Sigmoid colon (tissue), 7 donors: ENCODE data around the gene NOTUM. TPM values are rescaled to one million over a fixed set of nuclear protein-coding genes. Genes with fewer than 3 reads are reported as not detected.

Experiments
- DNase-seq: peaks from one replicate; pipeline ENCODE4 v3.0.0-alpha.2; 2019
- H3K27ac ChIP-seq, 4 donors: fragments of 200-600 bp; sonication (generic); one replicate each; pipeline ENCODE4 v1.5.1; 2016 to 2019; ENCODE audit warnings: mild to moderate bottlenecking in 1 of 4
- H3K27me3 ChIP-seq, 3 donors: fragments of 200-600 bp; sonication (generic); one replicate each; pipeline ENCODE4 v1.5.1; 2019; ENCODE audit warnings: mild to moderate bottlenecking in 1 of 3
- H3K36me3 ChIP-seq, 4 donors: fragments of 200-600 bp; sonication (generic); one replicate each; pipeline ENCODE4 v1.5.1; 2016 to 2019
- H3K4me1 ChIP-seq, 4 donors: fragments of 200-600 bp; sonication (generic); one replicate each; pipeline ENCODE4 v1.5.1; 2017 to 2019
- H3K4me3 ChIP-seq, 4 donors: fragments of 200-600 bp; sonication (generic); one replicate each; pipeline ENCODE4 v1.5.1; 2017 to 2019; ENCODE audit warnings: mild to moderate bottlenecking in 2 of 4, moderate library complexity in 1 of 4
- H3K9me3 ChIP-seq, 4 donors: fragments of 200-600 bp in 3 of 4; sonication (generic) in 3 of 4; one replicate each; pipeline versions ENCODE4 v1.5.1 to v1.6.1; 2013 to 2019
- CTCF ChIP-seq, 4 experiments: fragments of 450-650 bp in 3 of 4; fragments of 200-600 bp in 1 of 4; IDR thresholded peaks; one replicate each; pipeline ENCODE4 v1.5.1; 2016 to 2019; ENCODE audit warnings: antibody characterized with exemption in 4 of 4, mild to moderate bottlenecking in 3 of 4, moderate library complexity in 2 of 4
- EP300 ChIP-seq, 4 donors: sonication (generic); formaldehyde crosslinking; IDR thresholded peaks; one replicate each; pipeline ENCODE4 v1.6.1; 2017; ENCODE audit warnings: antibody characterized with exemption in 4 of 4
- POLR2A ChIP-seq, 2 donors: fragments of 450-650 bp; IDR thresholded peaks; one replicate each; pipeline ENCODE4 v1.6.1; 2016; ENCODE audit warnings: antibody characterized with exemption in 2 of 2, mild to moderate bottlenecking in 2 of 2, moderate library complexity in 2 of 2
- POLR2AphosphoS5 ChIP-seq, 4 donors: sonication (generic); formaldehyde crosslinking; IDR thresholded peaks; one replicate each; pipeline ENCODE4 v1.6.1; 2017; ENCODE audit warnings: antibody characterized with exemption in 4 of 4
- WGBS, 2 donors: extraction: QIAGEN DNeasy Blood & Tissue Kit; methylation state at CpG; one replicate each; pipeline ENCODE4 v1.1.7; 2013; 5-methylcytosine and 5-hydroxymethylcytosine counted together
- intact Hi-C: fragments of 100-400 bp; cut with DNase I; formaldehyde crosslinking; loops from one replicate; pipeline ENCODE4 v1.15.1; 2023
- polyA plus RNA-seq, 3 donors: library from polyadenylated mRNA; stranded (reverse); fragments of 200-250 nt; gene quantifications; one replicate each; pipeline ENCODE4 v1.2.3, GENCODE V29; 2013
- total RNA-seq, 4 donors: library from RNA; depleted of rRNA; stranded (reverse); fragments of >200 nt; gene quantifications; one replicate each; pipeline ENCODE4 v1.1.0, GENCODE V29; 2016
- donor health status: healthy with polysubstance abuse.
- donor health status: Bipolar disorder and iron deficiency.
- donor health status: healthy.

Gene NOTUM
- total and polyA plus RNA-seq, 7 donors = 0.22 TPM; not detected in 6

GRCh38 chr17:81952792-81953228 is 8.2 kb downstream of the NOTUM start:
- no peak overlapping the region for H3K4me3 ChIP-seq
- intact Hi-C loops = no loop called here
- no peaks in the 10 kb centered on the region for H3K9me3 ChIP-seq
- 70 to 78% methylated on average over 16 of the region's 16 CpGs for WGBS, 2 donors
- TF ChIP-seq POLR2AphosphoS5 (IDR thresholded peaks at IDR 0.05) (no peak), EP300 (IDR thresholded peaks at IDR 0.05) (no peak), CTCF (IDR thresholded peaks at IDR 0.05) (no peak), POLR2A (IDR thresholded peaks at IDR 0.05) (no peak)
- no peaks in the 10 kb centered on the region for H3K4me1 ChIP-seq
- H3K27ac ChIP-seq = no peak overlapping the region
- peaks cover 0 to 39% (median 9%) of the 10 kb centered on the region in 3 donors for H3K27me3 ChIP-seq
- H3K36me3 ChIP-seq = no peaks in the 10 kb centered on the region
- no peak for DNase-seq

GRCh38 chr17:81951785-81952684 is 9.0 kb downstream of the NOTUM start:
- intact Hi-C loops = no loop called here
- Histone ChIP-seq H3K9me3 (no peaks in the 10 kb centered on the region), H3K36me3 (no peaks in the 10 kb centered on the region), H3K27me3 (peaks cover 0 to 31% (median 6%) of the 10 kb centered on the region in 3 donors), H3K4me1 (no peaks in the 10 kb centered on the region), H3K27ac (no peak overlapping the region), H3K4me3 (no peak overlapping the region)
- DNase-seq = no peak
- no peak for TF ChIP-seq CTCF (IDR thresholded peaks at IDR 0.05)
- TF ChIP-seq POLR2A (IDR thresholded peaks at IDR 0.05) = no peak
- TF ChIP-seq POLR2AphosphoS5 (IDR thresholded peaks at IDR 0.05) = no peak
- no peak for TF ChIP-seq EP300 (IDR thresholded peaks at IDR 0.05)
- 37 to 53% methylated on average over 13 of the region's 13 CpGs for WGBS, 2 donors

GRCh38 chr17:81950501-81950900 is 10.5 kb downstream of the NOTUM start:
- intact Hi-C loops = no loop called here
- 80 to 87% methylated on average over 15 of the region's 15 CpGs for WGBS, 2 donors

GRCh38 chr17:81948635-81949378 is 12.2 kb downstream of the NOTUM start:
- H3K27me3 ChIP-seq = peaks cover 0 to 21% (median 0%) of the 10 kb centered on the region in 3 donors
- no peak overlapping the region for H3K27ac ChIP-seq
- no peaks in the 10 kb centered on the region for H3K36me3 ChIP-seq
- intact Hi-C loops = no loop called here
- DNase-seq = no peak
- no peak for TF ChIP-seq POLR2A (IDR thresholded peaks at IDR 0.05)
- TF ChIP-seq EP300 (IDR thresholded peaks at IDR 0.05) = no peak
- no peak for TF ChIP-seq CTCF (IDR thresholded peaks at IDR 0.05)
- no peak for TF ChIP-seq POLR2AphosphoS5 (IDR thresholded peaks at IDR 0.05)
- no peaks in the 10 kb centered on the region for H3K4me1 ChIP-seq
- 82 to 83% methylated on average over 17 of the region's 17 CpGs for WGBS, 2 donors
- H3K4me3 ChIP-seq = no peak overlapping the region
- no peaks in the 10 kb centered on the region for H3K9me3 ChIP-seq

More at GRCh38 chr17:81950501-81950900, 10.5 kb downstream of the NOTUM start:
- H3K36me3 ChIP-seq = no peaks in the 10 kb centered on the region
- no peak overlapping the region for H3K4me3 ChIP-seq
- DNase-seq = no peak
- H3K9me3 ChIP-seq = no peaks in the 10 kb centered on the region
- peaks cover 0 to 18% (median 0%) of the 10 kb centered on the region in 3 donors for H3K27me3 ChIP-seq
- H3K27ac ChIP-seq = no peak overlapping the region
- no peaks in the 10 kb centered on the region for H3K4me1 ChIP-seq
- TF ChIP-seq EP300 (IDR thresholded peaks at IDR 0.05) (no peak), POLR2AphosphoS5 (IDR thresholded peaks at IDR 0.05) (no peak), POLR2A (IDR thresholded peaks at IDR 0.05) (no peak), CTCF (IDR thresholded peaks at IDR 0.05) (no peak)
